Measurements from ENCODE around the gene ZFYVE19. TPM values are rescaled to one million over a fixed set of nuclear protein-coding genes. Genes with fewer than 3 reads are reported as not detected.

The ZFYVE19 gene
- total and polyA plus RNA-seq, 2 donors (not counting 1 experiment from before 2014, with no cell fraction given): 14.1 to 21.3 TPM

- no peaks in the 10 kb centered on the region for H3K4me1 ChIP-seq (ENCODE audit: control insufficient read depth, extremely low read depth, insufficient read depth, low read length)
- DNase-seq (ENCODE audit: low read depth in 2 of 2): no peak
- no peak overlapping the region for H3K27ac ChIP-seq (ENCODE audit: insufficient read depth, low read length)
- no peak for TF ChIP-seq EZH2 (IDR thresholded peaks at IDR 0.05; ENCODE audit: low read length, missing control alignments)
- TF ChIP-seq CTCF (conservative IDR thresholded peaks at IDR 0.05 in 1 of 2, IDR thresholded peaks at IDR 0.05 in 1 of 2; ENCODE audit: low read depth in 1 of 2, low read length in 2 of 2): no peak
- H3K79me2 ChIP-seq (ENCODE audit: control insufficient read depth, insufficient read depth, low read length): no peaks in the 10 kb centered on the region
- no peaks in the 10 kb centered on the region for H3K9me3 ChIP-seq (ENCODE audit: control insufficient read depth, insufficient read depth, low read depth, low read length)
- peaks cover under 1% of the 10 kb centered on the region for H3K27me3 ChIP-seq (ENCODE audit: control insufficient read depth, insufficient read depth, low read length)
- no peak overlapping the region for H2AFZ ChIP-seq (ENCODE audit: low read length)
- H3K36me3 ChIP-seq (ENCODE audit: control insufficient read depth, insufficient read depth, low read length): no peaks in the 10 kb centered on the region
- H3K9ac ChIP-seq (ENCODE audit: insufficient read depth, low read length): no peak overlapping the region
- no peaks in the 10 kb centered on the region for H4K20me1 ChIP-seq (ENCODE audit: control insufficient read depth, extremely low read depth, insufficient read depth, low read length)
- no peak overlapping the region for H3K4me3 ChIP-seq (replicated peaks in 1 of 4; ENCODE audit: control extremely low read depth in 1 of 4, insufficient read depth in 1 of 4, low read depth in 3 of 4, low read length in 4 of 4)
- no peak overlapping the region for H3K4me2 ChIP-seq (ENCODE audit: extremely low read depth, insufficient read depth, low read length)
These were observed 25.0 kb downstream of the ZFYVE19 start for GRCh38 chr15:40831861-40832260.

GRCh38 chr15:40832903-40833302, 26.0 kb downstream of the ZFYVE19 start:
- H3K4me1 ChIP-seq (ENCODE audit: control insufficient read depth, extremely low read depth, insufficient read depth, low read length): no peaks in the 10 kb centered on the region
- TF ChIP-seq CTCF (conservative IDR thresholded peaks at IDR 0.05 in 1 of 2, IDR thresholded peaks at IDR 0.05 in 1 of 2; ENCODE audit: low read depth in 1 of 2, low read length in 2 of 2) (no peak), EZH2 (IDR thresholded peaks at IDR 0.05; ENCODE audit: low read length, missing control alignments) (no peak)
- H3K27ac ChIP-seq (ENCODE audit: insufficient read depth, low read length): no peak overlapping the region
- no peak overlapping the region for H3K9ac ChIP-seq (ENCODE audit: insufficient read depth, low read length)
- no peaks in the 10 kb centered on the region for H3K36me3 ChIP-seq (ENCODE audit: control insufficient read depth, insufficient read depth, low read length)
- no peak for DNase-seq (ENCODE audit: low read depth in 2 of 2)
- no peaks in the 10 kb centered on the region for H3K27me3 ChIP-seq (ENCODE audit: control insufficient read depth, insufficient read depth, low read length)
- H3K9me3 ChIP-seq (ENCODE audit: control insufficient read depth, insufficient read depth, low read depth, low read length): no peaks in the 10 kb centered on the region
- no peak overlapping the region for H3K4me3 ChIP-seq (replicated peaks in 1 of 4; ENCODE audit: control extremely low read depth in 1 of 4, insufficient read depth in 1 of 4, low read depth in 3 of 4, low read length in 4 of 4)
- H4K20me1 ChIP-seq (ENCODE audit: control insufficient read depth, extremely low read depth, insufficient read depth, low read length): no peaks in the 10 kb centered on the region
- no peak overlapping the region for H2AFZ ChIP-seq (ENCODE audit: low read length)
- H3K79me2 ChIP-seq (ENCODE audit: control insufficient read depth, insufficient read depth, low read length): no peaks in the 10 kb centered on the region
- H3K4me2 ChIP-seq (ENCODE audit: extremely low read depth, insufficient read depth, low read length): no peak overlapping the region

- no peak for DNase-seq (ENCODE audit: low read depth in 2 of 2)
- H4K20me1 ChIP-seq (ENCODE audit: control insufficient read depth, extremely low read depth, insufficient read depth, low read length): no peaks in the 10 kb centered on the region
- no peak for TF ChIP-seq CTCF (conservative IDR thresholded peaks at IDR 0.05 in 1 of 2, IDR thresholded peaks at IDR 0.05 in 1 of 2; ENCODE audit: low read depth in 1 of 2, low read length in 2 of 2)
- TF ChIP-seq EZH2 (IDR thresholded peaks at IDR 0.05; ENCODE audit: low read length, missing control alignments): no peak
These were observed 29.1 kb downstream of the ZFYVE19 start for GRCh38 chr15:40836020-40836419.

More at GRCh38 chr15:40836020-40836419, 29.1 kb downstream of the ZFYVE19 start:
- no peaks in the 10 kb centered on the region for H3K36me3 ChIP-seq (ENCODE audit: control insufficient read depth, insufficient read depth, low read length)
- H3K4me2 ChIP-seq (ENCODE audit: extremely low read depth, insufficient read depth, low read length): no peak overlapping the region
- no peaks in the 10 kb centered on the region for H3K79me2 ChIP-seq (ENCODE audit: control insufficient read depth, insufficient read depth, low read length)
- H3K27ac ChIP-seq (ENCODE audit: insufficient read depth, low read length): no peak overlapping the region
- H3K9me3 ChIP-seq (ENCODE audit: control insufficient read depth, insufficient read depth, low read depth, low read length): no peaks in the 10 kb centered on the region
- no peaks in the 10 kb centered on the region for H3K27me3 ChIP-seq (ENCODE audit: control insufficient read depth, insufficient read depth, low read length)
- no peak overlapping the region for H2AFZ ChIP-seq (ENCODE audit: low read length)
- no peak overlapping the region for H3K4me3 ChIP-seq (replicated peaks in 1 of 4; ENCODE audit: control extremely low read depth in 1 of 4, insufficient read depth in 1 of 4, low read depth in 3 of 4, low read length in 4 of 4)
- no peak overlapping the region for H3K9ac ChIP-seq (ENCODE audit: insufficient read depth, low read length)
- no peaks in the 10 kb centered on the region for H3K4me1 ChIP-seq (ENCODE audit: control insufficient read depth, extremely low read depth, insufficient read depth, low read length)

Measured in fibroblast of lung (primary cell).